ENCODE data around the gene CEP170. TPM values are rescaled to one million over a fixed set of nuclear protein-coding genes. Genes with fewer than 3 reads are reported as not detected.
"Not testable (repeated sequence)": the region's sequence is repeated elsewhere in the genome, so short reads cannot be mapped to it uniquely, and the experiment has no call there.

CEP170 gene
- total RNA-seq, 4 donors from 2014 or later, result 7.5 to 25.4 (median 11.8) TPM

- H3K27ac ChIP-seq; H3K36me3 ChIP-seq; H3K9me3 ChIP-seq; H3K4me1 ChIP-seq; H3K27me3 ChIP-seq; intact Hi-C loops (cut with DNase I; ENCODE audit: low total_unique reads); H3K4me3 ChIP-seq; DNase-seq; in situ Hi-C loops (cut with MboI; ENCODE audit: low pct_ligation_motif_present in 1 of 4, low pct_unique_long_range_greater_than_20kb in 1 of 4, low sequenced_read_pairs in 3 of 4): not testable (repeated sequence)
- WGBS, 2 donors (ENCODE audit: low coverage in 1 of 2), result 60 to 76% methylated on average over 1 of the region's 1 CpG
These were observed 114.6 kb downstream of the CEP170 start for GRCh38 chr1:243140498-243140897.

- intact Hi-C loops (cut with DNase I; ENCODE audit: low total_unique reads); H3K27me3 ChIP-seq; H3K4me1 ChIP-seq; H3K9me3 ChIP-seq; H3K27ac ChIP-seq; H3K36me3 ChIP-seq; DNase-seq; in situ Hi-C loops (cut with MboI; ENCODE audit: low pct_ligation_motif_present in 1 of 4, low pct_unique_long_range_greater_than_20kb in 1 of 4, low sequenced_read_pairs in 3 of 4); H3K4me3 ChIP-seq: not testable (repeated sequence)
- WGBS, 2 donors (ENCODE audit: low coverage in 1 of 2), result 72% methylated on average over 3 to 5 of the region's 5 CpGs
These were observed 132.1 kb downstream of the CEP170 start for GRCh38 chr1:243122876-243123409.

- H3K27ac ChIP-seq; H3K36me3 ChIP-seq; intact Hi-C loops (cut with DNase I; ENCODE audit: low total_unique reads); H3K9me3 ChIP-seq; H3K27me3 ChIP-seq; DNase-seq; in situ Hi-C loops (cut with MboI; ENCODE audit: low pct_ligation_motif_present in 1 of 4, low pct_unique_long_range_greater_than_20kb in 1 of 4, low sequenced_read_pairs in 3 of 4); H3K4me1 ChIP-seq; H3K4me3 ChIP-seq: not testable (repeated sequence)
- WGBS, 2 donors (ENCODE audit: low coverage in 1 of 2), result 73 to 100% methylated on average over 2 to 5 of the region's 5 CpGs
These were observed 133.1 kb downstream of the CEP170 start for GRCh38 chr1:243121939-243122338.

GRCh38 chr1:243118601-243119322 lies 136.3 kb downstream of the CEP170 start:
- H3K4me3 ChIP-seq; H3K27me3 ChIP-seq; in situ Hi-C loops (cut with MboI; ENCODE audit: low pct_ligation_motif_present in 1 of 4, low pct_unique_long_range_greater_than_20kb in 1 of 4, low sequenced_read_pairs in 3 of 4); H3K9me3 ChIP-seq; H3K4me1 ChIP-seq; DNase-seq; intact Hi-C loops (cut with DNase I; ENCODE audit: low total_unique reads); H3K27ac ChIP-seq; H3K36me3 ChIP-seq: not testable (repeated sequence)
- WGBS, 2 donors (ENCODE audit: low coverage in 1 of 2), result 71% methylated on average over 5 of the region's 5 CpGs; no CpG with 5 or more reads in 1 of the 2 donors

GRCh38 chr1:243116187-243116586 lies 138.9 kb downstream of the CEP170 start:
- H3K4me3 ChIP-seq; intact Hi-C loops (cut with DNase I; ENCODE audit: low total_unique reads); H3K36me3 ChIP-seq; H3K27me3 ChIP-seq; H3K27ac ChIP-seq; H3K4me1 ChIP-seq; DNase-seq; in situ Hi-C loops (cut with MboI; ENCODE audit: low pct_ligation_motif_present in 1 of 4, low pct_unique_long_range_greater_than_20kb in 1 of 4, low sequenced_read_pairs in 3 of 4); H3K9me3 ChIP-seq: not testable (repeated sequence)
- WGBS, 2 donors (ENCODE audit: low coverage in 1 of 2), result 76 to 83% methylated on average over 4 to 7 of the region's 7 CpGs

GRCh38 chr1:243114769-243115168 lies 140.3 kb downstream of the CEP170 start:
- in situ Hi-C loops (cut with MboI; ENCODE audit: low pct_ligation_motif_present in 1 of 4, low pct_unique_long_range_greater_than_20kb in 1 of 4, low sequenced_read_pairs in 3 of 4); H3K4me1 ChIP-seq; H3K4me3 ChIP-seq; DNase-seq; H3K27ac ChIP-seq; intact Hi-C loops (cut with DNase I; ENCODE audit: low total_unique reads); H3K27me3 ChIP-seq; H3K36me3 ChIP-seq; H3K9me3 ChIP-seq: not testable (repeated sequence)
- WGBS, 2 donors (ENCODE audit: low coverage in 1 of 2), result 91% methylated on average over 3 of the region's 3 CpGs; no CpG with 5 or more reads in 1 of the 2 donors

GRCh38 chr1:243114059-243114713 lies 140.9 kb downstream of the CEP170 start:
- H3K9me3 ChIP-seq; H3K4me3 ChIP-seq; H3K36me3 ChIP-seq; DNase-seq; H3K27ac ChIP-seq; in situ Hi-C loops (cut with MboI; ENCODE audit: low pct_ligation_motif_present in 1 of 4, low pct_unique_long_range_greater_than_20kb in 1 of 4, low sequenced_read_pairs in 3 of 4); H3K4me1 ChIP-seq; H3K27me3 ChIP-seq; intact Hi-C loops (cut with DNase I; ENCODE audit: low total_unique reads): not testable (repeated sequence)
- 31 to 59% methylated on average over 2 to 8 of the region's 8 CpGs for WGBS, 2 donors (ENCODE audit: low coverage in 1 of 2)

GRCh38 chr1:243107171-243107570 lies 147.9 kb downstream of the CEP170 start:
- H3K4me1 ChIP-seq; H3K4me3 ChIP-seq; H3K9me3 ChIP-seq; H3K27me3 ChIP-seq; in situ Hi-C loops (cut with MboI; ENCODE audit: low pct_ligation_motif_present in 1 of 4, low pct_unique_long_range_greater_than_20kb in 1 of 4, low sequenced_read_pairs in 3 of 4); DNase-seq; H3K27ac ChIP-seq; H3K36me3 ChIP-seq: not testable (repeated sequence)
- WGBS, 2 donors (ENCODE audit: low coverage in 1 of 2), result 90% methylated on average over 12 of the region's 12 CpGs; no CpG with 5 or more reads in 1 of the 2 donors
- intact Hi-C loops (cut with DNase I; ENCODE audit: low total_unique reads), result loop anchor here (10.0 kb wide), 1 partner anchor 442 kb away; no protein-coding TSS in a partner anchor

GRCh38 chr1:243105652-243106332 lies 149.3 kb downstream of the CEP170 start:
- H3K27me3 ChIP-seq; H3K27ac ChIP-seq; H3K9me3 ChIP-seq; DNase-seq; H3K4me1 ChIP-seq; H3K4me3 ChIP-seq; H3K36me3 ChIP-seq; in situ Hi-C loops (cut with MboI; ENCODE audit: low pct_ligation_motif_present in 1 of 4, low pct_unique_long_range_greater_than_20kb in 1 of 4, low sequenced_read_pairs in 3 of 4): not testable (repeated sequence)
- intact Hi-C loops (cut with DNase I; ENCODE audit: low total_unique reads), result loop anchor here (10.0 kb wide), 1 partner anchor 441 kb away; no protein-coding TSS in a partner anchor
- WGBS, 2 donors (ENCODE audit: low coverage in 1 of 2), result 57 to 81% methylated on average over 3 to 6 of the region's 6 CpGs

GRCh38 chr1:243105104-243105503 lies 150.0 kb downstream of the CEP170 start:
- not testable (repeated sequence) for DNase-seq

More at GRCh38 chr1:243105104-243105503, 150.0 kb downstream of the CEP170 start:
- H3K4me3 ChIP-seq; H3K9me3 ChIP-seq; H3K36me3 ChIP-seq; in situ Hi-C loops (cut with MboI; ENCODE audit: low pct_ligation_motif_present in 1 of 4, low pct_unique_long_range_greater_than_20kb in 1 of 4, low sequenced_read_pairs in 3 of 4); H3K27ac ChIP-seq; H3K4me1 ChIP-seq; H3K27me3 ChIP-seq: not testable (repeated sequence)
- intact Hi-C loops (cut with DNase I; ENCODE audit: low total_unique reads), result loop anchor here (10.0 kb wide), 1 partner anchor 440 kb away; no protein-coding TSS in a partner anchor
